ENCODE data around the gene AFF1.
"Not testable (repeated sequence)": the region's sequence is repeated elsewhere in the genome, so short reads cannot be mapped to it uniquely, and the experiment has no call there.

The AFF1 gene

DNA sequence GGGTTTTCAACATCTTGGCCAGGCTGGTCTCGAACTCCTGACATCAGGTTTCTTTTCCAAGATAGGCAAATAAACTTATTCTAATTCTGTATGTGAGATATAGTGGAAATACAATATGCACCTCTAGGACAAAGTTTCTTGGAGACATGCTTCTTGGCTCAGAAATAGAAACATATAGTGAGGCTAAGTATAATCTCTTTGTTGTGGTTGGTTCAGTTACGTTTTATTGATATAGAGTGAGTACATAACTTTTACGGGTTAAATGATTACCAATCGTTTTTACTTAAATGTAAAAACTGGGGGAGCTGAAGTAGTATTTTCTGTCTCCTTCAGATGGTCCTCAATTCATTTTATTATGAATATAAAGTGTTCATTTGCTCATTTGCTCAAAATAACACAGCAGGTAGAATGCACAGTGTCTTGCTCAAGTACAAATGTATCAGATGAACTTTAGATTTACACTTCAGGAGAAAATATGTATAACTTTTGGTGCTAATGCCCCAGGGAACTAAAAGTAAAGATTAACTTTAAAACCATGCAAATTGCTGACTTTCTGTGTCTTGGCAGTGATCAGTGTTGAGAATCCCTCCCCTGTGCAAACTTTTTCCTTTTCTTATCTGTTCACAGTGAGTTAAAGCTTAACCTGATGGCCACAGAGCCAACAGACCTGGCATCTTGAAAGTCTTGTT lies 77.6 kb downstream of the AFF1 start:
- no peak for DNase-seq

GRCh38 chr4:87012954-87013308 lies 78.1 kb downstream of the AFF1 start:
- DNase-seq = not testable (repeated sequence)

DNA sequence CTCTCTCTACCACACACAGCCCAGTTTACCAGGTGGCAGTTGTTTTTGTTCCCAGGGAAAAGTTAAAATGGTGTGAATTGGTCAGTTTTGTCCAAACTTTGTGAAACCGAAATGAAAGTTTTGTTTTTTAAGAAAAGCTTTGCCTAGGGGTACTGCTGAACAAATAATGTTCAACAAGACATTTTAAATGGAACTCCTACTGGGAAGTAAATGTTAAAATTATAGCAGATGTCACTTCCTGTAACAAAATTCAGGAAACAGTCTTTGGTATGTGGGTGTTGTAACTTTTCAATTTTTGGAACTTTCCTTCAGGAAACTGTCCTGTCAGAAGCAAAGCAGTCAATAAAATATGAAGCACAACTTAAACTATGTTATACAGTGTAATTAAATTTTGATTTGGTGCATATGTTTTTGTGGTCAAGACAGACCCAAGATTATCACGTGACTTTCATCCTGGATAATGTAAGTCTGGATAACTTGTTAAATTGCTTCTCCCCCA lies 79.5 kb downstream of the AFF1 start:
- DNase-seq = no peak

DNA sequence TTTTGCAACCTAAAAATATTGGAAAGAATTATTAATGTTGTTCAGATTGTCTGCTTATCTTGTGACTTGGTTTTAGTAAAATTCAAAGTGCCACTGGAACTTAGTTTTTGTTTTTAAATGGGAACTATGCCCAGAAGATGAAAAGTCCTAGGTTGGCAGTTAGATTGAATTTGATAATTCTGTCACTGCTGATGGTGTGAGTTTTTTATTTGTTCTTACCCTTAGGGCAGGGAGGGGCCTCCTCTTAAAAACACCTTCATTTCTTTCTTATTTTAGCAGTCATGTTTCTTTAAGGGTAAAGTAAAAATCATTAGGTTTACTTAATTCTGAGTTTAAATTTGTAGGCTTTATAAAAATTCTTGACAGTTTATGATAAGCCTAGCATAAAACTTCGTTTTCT lies 80.6 kb downstream of the AFF1 start:
- DNase-seq = no peak

DNA sequence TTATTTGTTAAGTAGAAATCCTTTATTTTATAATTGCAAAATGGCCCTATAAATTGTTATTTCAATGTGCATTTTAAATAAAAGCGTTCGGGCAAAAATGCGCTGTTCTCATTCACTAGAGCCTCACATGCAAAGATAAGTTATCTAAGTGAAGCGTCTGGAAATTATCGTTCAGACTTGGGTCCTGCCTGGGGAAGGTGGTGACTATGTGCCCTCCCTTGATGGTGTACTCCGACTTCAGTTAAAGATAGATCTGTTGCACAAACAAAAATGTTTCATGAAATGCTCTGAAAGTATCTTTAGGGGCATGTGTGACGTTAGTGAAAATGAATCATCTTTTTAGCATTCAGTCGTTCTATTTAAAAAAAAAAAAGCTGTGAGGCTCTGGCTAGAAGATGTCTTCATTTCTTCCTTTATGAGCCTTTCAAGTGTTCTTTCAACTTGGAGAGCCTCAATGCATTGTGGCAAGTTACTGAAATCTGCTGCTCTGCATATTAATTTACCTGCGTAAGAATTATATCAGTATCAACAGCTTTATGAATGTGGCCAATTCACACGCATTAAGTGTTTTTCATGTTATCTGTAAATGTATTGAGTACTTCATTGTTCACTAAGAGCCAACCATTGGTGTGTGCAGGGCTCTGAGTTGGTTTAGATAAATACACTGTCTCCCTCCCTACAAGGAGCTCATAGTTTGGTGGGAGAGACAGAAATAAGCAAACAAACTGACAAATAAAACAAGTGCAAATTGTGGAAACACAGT lies 83.0 kb downstream of the AFF1 start:
- DNase-seq = no peak

GRCh38 chr4:87018753-87019152 lies 83.9 kb downstream of the AFF1 start:
- DNase-seq = no peak

DNA sequence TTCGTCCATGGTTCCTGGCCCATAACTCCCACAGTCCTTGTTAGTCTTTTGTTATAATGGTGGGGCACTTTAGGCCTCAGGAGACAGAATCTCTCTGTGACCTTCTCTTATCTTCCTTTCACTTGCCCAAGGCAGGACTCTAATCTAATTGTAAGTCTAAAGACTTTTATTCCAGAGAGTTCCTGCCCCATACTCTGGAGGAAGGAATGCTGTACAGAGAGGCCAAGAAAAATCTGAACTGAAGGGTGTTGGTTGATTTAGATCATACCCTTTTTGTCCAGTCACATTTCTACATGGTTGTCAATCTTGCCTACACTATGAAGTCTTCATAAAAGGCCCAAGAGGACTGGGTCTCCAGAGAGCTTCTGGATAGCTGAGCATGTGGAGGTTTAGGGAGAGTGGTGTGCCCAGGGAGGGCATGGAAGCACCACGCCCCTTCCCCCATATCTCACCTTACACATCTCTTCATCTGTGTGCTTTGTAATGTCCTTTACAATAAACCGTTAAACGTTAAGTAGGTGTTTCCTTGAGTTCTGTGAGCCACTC lies 84.5 kb downstream of the AFF1 start:
- no peak for DNase-seq

- no peak for DNase-seq
Measured at GRCh38 chr4:87019898-87020297, 85.1 kb downstream of the AFF1 start.

- no peak for DNase-seq
Measured at GRCh38 chr4:87024201-87024600, 89.4 kb downstream of the AFF1 start.

DNA sequence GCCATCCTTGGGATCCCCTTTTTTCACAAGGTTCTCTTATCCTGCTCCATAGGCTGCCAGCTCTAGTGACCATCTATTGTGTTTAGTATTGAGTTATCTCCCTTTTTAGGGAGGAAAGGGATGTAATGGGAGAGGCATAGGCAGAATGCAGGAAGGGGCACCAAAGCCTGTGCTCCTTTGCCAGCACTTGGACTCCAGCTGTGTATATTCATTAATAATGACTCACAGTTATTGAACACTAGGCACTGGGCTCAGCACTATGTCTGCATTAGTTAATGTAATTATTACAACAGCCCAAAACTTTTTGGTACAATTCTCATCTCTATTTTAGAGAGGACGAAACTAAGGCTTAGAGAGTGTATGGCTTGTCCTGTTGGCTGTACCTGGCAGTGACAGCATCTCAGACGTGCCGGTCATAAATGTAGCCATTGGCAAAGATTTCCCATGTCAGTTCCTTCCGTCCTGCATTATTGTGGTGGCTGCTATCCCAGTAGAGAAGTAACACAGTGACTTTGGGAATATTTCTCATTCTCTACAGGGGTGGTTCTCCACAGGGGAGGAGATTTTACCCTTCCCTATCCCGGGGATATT lies 90.3 kb downstream of the AFF1 start:
- no peak for DNase-seq

GRCh38 chr4:87025614-87026041 lies 90.8 kb downstream of the AFF1 start:
- no peak for DNase-seq

DNA sequence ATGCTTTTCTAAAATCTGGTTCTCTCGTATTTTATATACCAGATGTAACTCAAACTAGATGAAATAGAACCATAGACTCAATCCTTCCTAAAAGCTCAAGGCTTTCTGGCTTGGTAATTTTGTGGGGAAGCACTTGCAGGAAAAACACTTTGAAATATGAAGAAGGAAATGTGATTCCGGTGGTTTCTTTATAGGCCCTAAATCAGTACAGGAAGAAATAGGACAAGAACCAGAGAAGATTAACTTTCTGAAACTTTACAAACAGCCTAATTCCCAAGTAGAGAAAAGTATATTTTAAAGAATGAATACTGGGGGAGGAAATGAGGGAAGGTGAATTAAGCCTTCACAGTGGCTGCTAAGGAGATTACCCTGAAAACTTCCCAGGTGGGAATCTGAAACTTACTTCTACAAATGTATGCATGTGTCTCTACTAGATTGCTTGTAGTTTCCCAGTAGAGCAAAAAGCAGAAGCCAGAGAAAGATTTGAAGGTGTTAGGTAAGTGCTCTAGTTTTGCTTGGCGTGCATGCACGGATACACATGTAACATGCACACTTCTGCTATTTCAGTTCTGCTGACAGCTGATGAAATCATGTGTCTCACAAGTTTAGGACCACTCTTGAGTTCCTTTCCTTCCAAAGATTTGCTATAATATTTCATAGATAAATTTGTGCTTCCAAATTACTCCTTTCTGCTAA lies 92.1 kb downstream of the AFF1 start:
- DNase-seq = peak; percentile 14 to 44

DNA sequence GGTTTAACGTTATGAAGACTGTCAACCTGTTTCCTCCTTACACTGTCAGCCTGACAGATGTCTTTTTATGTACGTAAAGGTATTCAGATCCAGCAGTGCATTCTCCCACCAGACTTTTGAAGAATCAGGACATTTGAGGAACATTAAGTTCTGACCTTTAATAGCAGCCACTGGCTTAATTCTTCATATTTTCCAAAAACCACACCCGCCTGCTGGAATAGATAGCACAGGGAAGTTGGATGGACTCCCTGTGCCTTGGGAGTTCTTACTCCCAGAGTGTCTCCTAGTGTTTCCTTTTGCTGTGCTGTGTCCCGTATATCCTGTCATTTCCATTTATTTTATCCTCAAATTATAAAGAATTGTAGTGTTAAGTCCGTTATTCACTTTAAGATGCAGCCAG lies 94.5 kb downstream of the AFF1 start:
- no peak for DNase-seq

DNA sequence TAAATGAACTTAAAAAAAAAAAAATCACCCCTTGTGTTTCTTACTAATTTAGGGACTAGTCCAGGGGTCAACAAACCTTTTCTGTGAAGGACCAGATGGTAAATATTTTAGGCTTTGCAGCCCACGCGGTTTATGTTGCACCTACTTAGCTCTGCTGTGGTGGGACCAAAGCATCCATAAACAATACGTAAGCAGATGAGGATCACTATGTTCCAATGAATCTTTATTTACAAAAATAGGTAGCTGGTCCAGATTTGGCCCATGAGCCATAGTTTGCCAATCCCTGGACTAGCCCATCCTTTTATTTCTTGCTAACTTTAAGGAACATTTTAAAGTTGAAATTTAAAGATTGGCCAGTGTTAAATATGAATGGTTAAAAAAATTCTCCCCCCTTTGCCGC lies 95.3 kb downstream of the AFF1 start:
- no peak for DNase-seq

DNA sequence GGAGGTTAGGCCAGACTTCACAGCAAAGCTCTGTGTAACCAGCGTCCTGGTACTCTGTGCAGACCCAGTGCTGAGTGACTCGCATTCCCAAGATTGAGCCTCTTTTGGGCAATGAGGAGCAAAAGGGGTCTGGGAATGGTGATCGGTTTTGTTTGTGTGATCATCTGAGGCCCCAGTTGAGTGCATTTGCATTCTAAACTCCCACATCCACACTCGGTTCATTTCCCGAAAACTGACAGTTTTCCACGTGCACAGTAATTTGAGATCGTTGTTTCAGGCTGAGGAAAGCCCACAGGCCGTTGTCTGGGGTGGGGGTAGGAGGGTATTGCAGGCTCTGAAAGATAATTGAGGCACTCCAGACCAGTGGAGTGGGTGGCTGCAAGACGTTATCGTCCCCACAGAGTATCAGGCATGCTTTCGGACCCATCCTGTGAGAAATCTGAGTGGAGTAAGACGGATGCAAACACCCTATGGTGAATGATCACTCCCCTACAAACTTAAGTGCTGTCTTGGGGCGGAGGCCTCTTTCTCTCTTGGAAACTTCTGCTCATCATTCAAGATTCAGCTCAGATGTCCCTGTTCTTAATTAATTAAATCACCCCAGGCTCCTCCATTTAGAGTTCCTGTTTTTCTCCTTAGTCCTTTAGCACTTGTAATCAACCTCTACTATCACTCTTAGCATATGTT lies 96.1 kb downstream of the AFF1 start:
- DNase-seq = no peak

DNA sequence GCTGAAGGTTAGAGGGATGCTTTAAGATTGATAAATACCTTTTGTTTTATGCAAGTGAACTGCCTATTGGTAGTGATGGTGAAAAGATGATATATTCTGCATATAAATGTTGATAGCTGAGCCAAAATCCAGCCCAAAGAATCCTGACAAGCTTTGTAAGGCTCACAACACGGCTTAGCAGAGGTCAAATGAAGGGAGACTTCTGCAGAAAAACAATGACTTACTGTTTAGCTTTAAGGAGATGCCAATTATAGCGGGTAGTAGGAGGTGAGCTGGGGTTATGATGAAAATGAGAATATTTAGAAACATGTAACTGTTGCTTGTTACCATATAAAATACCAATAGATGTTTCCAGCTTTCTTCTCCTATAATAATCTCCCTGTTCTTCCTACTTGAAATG lies 97.1 kb downstream of the AFF1 start:
- no peak for DNase-seq

DNA sequence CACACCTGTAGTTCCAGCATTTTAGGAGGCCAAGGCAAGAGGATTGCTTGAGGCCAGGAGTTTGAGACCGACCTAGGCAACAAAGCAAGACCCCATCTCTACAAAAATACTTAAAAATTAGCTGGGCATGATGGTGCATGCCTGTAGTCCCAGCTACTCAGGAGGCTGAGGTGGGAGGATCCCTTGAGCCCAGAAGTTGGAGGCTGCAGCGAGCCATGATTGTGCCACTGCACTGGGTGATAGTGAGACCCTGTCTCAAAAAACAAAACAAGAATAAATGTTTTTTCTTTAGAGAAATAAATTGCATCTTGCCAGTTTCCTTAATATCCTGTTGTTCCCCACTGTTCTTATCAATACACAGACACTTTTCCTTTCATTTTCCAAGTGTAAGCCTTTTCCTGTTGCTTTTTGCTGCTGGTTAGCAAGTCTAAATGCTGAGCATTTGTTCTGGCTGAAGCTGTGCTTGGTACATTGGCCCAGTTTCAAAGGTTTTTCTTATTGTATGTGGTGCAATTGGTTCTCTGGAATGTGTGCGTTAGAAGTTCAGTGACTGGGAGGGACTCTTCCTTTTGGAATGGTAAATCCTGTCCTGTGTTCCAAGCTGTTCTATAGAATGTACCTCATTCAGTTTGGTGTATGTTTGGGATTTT lies 98.2 kb downstream of the AFF1 start:
- no peak for DNase-seq

DNA sequence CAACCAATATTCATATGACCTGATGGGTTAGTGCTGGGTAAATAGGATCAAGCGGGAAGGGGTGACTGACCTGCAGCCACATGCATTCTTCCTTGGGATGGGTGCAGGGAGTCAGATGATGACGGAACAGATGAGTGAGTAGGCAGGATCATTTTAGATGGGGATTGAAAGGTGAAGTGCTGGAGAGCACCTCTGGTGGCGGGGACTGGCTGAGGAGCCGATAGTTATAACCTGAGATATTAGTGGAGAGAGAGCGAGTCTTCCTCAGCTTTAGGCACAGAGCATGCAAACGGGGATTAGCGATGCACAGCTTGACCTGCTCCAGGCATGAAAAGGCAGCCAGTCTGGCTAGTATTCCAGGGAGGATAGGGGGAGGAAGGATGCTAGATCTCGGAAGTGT lies 99.1 kb downstream of the AFF1 start:
- no peak for DNase-seq

DNA sequence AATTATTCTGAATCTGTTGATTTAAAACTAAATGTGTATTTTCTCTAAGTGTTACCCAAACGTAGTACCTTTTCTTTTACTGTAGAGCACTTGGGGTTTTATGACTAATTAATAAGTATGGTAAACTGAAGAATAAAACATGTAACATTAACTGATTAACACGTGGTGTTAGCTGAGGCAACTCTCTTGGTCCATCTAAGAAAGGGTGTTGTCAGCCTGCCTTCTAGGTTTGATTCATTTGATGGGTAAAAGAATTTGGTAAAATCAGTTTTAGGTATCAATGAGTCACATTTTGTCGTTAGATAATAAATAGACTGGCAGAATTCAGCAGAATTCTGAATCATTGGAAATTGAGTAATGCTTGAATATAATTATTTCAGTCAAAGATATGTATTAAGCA lies 99.7 kb downstream of the AFF1 start:
- no peak for DNase-seq

GRCh38 chr4:87035881-87036509 lies 101.2 kb downstream of the AFF1 start:
- DNase-seq = no peak

GRCh38 chr4:87036713-87037112 lies 101.9 kb downstream of the AFF1 start:
- DNase-seq = no peak

- DNase-seq = not testable (repeated sequence)
Measured at GRCh38 chr4:87037171-87037570, 102.4 kb downstream of the AFF1 start.

Measured in CD4-positive, alpha-beta T cell treated with Interferon alpha-2 for 1 hour (primary cell).